NOMO-1 (cell line): ENCODE results near the gene DDX49.
"Not testable (repeated sequence)": the region's sequence is repeated elsewhere in the genome, so short reads cannot be mapped to it uniquely, and the experiment has no call there.

ENCODE experiments used
- DNase-seq, 2 experiments: peaks; one replicate each; lab custom pipeline; 2025; ENCODE audit not compliant: unreplicated experiment in 2 of 2; lab: John Stamatoyannopoulos, UW

The DDX49 gene

DNA sequence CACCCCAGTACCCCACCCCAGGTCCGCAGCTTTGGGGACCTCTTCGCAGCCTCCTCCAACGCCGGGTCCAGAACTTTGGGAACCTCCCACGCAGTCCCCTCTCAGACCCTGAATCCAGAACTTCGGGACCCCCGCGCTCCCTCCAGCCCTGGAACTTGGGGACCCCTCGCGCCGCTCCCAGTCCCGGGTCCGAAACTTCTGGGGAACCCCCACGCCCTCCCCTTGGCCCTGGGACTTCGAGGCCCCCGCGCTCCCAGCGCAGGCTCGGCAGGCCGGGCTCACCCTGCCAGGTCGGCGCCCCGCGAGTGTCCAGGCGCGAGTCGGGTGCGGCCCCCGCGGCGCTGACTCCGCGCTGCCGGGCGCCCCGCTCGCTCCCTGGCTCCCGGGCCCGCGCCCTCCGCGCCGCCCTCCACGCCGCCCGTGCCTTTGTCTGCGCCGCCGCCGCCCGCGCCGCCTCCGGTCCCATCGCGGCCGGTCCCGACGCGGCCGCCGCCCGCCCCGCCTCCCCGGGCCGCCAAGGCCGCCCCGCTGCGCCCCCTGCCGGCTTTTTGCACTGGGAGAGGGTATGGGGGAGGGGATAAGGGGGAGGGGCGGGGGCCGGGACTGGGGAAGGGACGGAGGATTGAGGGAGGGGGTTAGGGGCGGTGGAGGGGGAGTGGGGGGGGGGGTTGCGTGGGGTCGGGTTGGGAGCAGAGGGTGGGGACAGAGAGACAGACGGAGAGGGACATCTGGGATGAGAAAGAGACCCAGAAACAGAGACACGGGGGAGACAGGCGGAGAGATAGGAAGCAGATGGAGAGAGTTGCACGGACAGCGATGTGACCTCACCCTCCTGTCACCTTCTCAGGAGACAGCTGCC, 21.5 kb downstream of the DDX49 start, which contains the start of gene HOMER3:
Gene HOMER3, minus strand, starts transcription at position 449 of the 859 bp plus-strand sequence. CDS start 2,235 bp downstream, outside the sequence.
- peak; percentile 78 for DNase-seq

DNA sequence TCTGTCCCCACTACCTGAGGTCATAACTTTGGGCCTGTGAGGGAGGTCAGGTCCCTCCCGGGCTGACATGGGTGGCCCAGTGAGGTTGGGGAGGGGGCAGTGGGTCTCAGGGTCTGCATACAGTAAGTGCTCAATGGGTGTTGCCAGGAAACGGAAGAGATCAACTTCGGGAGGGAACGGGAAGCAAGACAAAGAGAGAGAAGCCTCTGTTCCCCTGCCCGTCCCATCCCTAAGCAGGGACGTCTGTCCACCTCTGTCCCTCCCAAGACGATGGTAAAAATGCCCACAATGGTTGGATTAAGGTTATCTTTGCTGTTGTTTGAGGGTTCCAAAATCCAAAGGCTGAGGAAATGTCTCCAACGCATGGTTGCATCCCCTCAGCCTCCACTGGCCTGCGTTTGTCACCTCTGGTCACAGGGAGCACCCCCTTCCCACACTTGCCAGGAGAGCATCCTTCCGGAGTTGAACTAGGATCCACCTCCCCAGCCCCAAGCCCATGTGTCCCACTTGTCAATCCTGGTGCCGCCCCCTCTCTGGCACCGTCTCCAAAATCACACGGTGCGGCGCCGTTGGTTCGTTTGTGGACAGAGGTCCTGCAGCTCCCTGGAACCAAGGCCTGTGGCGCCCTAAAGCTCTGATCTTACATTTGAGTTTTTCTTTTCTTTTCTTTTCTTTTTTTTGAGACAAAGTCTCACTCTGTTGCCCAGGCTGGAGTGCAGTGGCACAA, 22.3 kb downstream of the DDX49 start:
- no peak for DNase-seq

DNA sequence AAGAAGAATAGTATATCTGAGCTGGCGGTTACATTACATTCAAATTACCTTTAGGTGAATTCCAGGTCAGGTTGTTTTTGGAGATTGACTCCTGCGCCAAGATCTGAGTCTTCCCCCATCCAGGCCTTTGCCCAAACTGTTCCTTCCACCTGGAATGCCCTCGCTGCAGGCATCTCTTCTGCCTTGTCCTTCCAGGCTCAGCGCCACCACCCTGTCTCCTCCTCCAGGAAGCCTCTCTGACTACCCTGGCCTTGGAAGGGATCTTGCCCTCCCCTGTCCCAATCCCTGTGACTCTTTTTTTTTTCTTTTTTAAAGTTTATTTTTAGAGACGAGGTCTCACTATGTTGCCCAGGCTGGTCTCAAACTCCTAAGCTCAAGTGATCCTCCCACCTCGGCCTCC, 23.2 kb downstream of the DDX49 start:
- DNase-seq, result no peak

DNA sequence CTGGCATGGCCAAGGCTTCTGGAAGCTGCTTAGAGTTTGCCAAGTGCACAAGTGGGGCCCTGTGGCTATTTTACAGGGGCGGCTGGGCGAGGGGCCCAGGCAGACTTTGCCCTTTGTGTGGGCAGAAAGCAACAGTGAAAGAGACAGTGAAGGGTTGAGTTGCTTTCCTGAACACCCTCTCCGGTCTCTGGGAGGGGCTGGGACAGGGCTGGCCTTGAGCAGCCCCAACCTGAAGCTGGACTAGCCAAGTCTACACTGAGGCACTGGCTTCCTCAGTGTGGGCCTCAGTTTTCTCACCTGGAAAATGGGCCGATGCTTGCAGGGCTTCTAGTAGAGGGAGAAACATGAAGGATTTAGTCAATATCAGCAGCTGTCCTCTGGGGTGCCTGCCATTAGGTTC, 23.9 kb downstream of the DDX49 start:
- DNase-seq, result no peak

DNA sequence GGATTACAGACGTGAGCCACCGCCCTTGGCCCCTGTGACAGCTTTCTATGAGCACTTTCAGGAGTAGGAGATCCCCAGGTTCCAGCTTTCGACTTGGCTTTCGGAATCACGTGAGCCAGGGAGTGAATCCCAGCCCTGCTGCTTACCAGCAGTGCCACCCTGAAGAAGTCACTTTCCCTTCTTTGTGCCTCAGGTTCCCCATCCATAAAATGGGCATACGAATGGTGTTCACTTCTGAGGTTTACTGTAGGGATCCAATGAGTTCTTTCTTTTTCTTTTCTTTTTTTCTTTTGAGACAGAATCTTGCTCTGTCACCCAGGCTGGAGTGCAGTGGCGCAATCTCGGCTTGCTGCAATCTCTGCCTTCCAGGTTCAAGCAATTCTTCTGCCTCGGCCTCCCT, 25.8 kb downstream of the DDX49 start:
- no peak for DNase-seq

DNA sequence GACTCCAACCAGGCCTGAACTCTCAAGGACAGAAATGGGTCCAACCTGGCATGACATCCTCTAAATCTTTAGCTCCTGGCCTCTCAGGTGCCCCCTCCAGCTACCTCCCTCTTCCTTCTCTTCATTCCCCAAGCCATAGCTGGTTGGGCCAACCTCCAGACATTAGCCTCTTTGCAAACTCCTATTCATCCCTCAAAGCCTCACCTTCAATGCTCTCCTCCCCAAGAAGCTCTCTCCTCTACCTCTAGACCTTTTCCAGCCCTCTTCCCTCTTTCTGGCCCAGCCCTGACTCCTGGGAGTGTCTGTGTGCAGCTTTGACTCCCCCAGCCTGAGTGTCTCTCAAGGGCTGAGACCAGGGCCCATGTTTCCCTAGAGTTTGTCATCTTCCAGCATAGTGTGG, 26.8 kb downstream of the DDX49 start:
- no peak for DNase-seq

DNA sequence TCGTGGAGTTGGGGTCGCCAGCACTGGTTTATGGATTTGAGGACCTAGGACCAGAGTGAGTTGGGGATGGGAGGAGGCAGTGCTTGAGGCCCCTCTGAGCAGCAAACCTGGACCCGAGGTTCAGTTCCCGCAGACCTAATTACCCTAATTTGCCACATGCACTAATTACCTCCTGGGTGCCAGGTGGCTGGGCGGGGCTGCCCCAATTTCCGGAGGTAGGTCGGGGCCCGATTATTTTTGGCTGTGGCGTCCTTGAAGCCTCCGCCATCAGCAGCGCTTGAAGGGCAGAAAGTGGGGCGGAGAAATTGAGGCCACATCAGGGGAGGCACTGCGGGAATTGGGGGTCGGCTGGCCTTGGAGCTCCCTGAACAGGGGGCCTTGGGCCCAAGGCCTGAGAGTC, 27.4 kb downstream of the DDX49 start:
- no peak for DNase-seq

DNA sequence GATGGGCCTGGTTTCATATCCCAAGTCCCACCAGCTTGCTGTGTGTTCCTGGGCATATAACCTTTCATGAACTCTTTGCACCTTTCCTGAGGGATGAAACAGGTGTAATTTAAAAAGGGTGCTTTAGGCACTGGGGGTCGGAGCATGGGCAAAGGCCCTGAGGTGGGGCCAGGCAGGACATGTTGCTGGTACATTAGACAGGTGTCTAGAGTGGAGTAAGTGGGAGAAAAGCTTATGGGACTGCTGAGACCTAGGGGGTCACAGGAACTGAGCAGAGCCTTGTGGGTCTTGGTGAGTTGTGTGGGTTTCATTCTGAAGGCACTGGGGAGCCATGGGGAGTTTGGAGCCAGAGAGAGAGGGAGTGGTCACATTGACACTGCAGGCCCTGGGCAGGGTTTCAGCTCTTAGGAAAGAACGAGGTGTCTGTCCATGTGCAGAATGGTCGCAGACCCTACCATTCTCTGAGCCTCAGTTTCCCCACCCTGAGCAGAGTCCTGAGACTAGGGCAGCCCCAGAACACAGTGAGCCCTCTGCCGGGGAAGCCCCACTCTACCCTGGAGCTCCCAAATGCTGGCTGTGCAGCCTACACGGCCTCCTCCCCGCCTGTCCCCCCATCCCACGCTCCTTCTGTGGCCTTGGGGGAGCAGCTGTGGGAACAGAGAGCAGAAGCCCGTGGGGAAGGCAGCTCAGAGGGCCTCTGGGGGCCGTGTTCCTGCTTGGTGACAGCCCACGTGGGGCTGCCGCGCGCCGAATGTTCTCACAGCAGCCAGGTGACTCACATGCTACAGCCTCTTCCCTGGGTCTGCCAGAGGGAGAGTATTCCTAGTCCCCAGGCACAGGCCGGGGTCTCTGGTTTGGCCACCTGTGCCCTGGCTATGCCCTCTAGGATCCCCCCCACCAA, 28.8 kb downstream of the DDX49 start:
- DNase-seq, result no peak

DNA sequence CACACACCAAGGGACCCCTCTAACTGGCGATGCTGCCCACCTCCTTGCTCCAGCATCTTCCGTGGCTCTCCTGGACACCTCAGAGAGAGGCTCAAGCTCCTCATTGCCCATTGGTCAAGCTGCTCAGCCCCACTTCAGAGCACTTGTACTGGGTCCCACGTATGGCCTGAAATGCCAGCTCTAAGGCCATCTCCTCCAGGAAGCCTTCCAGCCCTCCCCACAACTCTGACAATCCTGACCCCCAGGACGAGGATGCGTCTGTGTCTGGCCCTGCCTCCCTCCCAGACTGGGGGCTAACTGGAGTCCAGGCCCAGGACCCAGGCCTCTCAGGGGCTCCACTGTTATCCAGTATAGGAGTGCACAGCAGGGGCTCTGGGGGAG, 29.5 kb downstream of the DDX49 start:
- DNase-seq, result no peak

DNA sequence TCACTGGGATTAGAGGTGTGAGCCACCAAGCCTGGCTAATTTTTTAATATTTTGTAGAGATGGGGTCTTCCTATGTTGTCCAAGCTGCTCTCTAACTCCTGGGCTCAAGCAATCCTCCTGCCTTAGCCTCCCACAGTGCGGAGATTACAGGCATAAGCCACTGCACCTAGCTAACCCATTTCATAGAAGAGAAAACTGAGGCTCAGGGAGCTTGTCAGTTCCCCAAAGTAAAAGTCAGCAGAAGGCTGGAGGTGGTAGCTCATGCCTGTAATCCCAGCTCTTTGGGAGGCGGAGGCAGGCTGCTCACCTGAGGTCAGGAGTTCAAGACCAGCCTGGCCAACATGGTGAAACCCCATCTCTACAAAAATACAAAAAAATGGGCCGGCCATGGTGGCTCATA, 30.3 kb downstream of the DDX49 start:
- DNase-seq, result no peak

DNA sequence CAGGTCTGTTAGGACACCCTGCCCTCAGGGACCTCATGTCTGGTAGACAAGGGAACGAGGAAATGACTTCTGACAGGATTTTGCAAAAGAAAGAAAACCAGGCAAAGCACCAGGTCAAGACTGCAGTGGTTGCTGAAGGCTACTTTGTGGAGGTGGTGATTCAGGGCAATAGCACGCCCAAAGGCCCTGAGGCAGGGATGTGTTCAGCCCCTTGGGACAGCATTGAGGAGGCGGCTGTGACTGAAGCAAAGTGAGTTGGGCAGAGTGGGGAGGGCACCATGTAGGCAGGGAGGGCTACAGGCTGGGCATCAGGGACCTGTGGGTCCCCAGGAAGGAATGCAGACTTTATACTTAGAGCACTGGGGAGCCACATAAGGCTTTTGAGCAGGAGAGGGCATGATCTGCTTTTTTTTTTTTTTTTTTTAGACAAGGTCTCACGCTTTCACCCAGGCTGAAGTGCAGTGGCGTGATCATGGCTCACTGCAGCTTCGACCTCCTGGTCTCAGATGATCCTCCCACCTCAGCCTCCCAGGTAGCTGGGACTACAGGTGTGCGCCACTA, 32.3 kb downstream of the DDX49 start:
- DNase-seq, result no peak

DNA sequence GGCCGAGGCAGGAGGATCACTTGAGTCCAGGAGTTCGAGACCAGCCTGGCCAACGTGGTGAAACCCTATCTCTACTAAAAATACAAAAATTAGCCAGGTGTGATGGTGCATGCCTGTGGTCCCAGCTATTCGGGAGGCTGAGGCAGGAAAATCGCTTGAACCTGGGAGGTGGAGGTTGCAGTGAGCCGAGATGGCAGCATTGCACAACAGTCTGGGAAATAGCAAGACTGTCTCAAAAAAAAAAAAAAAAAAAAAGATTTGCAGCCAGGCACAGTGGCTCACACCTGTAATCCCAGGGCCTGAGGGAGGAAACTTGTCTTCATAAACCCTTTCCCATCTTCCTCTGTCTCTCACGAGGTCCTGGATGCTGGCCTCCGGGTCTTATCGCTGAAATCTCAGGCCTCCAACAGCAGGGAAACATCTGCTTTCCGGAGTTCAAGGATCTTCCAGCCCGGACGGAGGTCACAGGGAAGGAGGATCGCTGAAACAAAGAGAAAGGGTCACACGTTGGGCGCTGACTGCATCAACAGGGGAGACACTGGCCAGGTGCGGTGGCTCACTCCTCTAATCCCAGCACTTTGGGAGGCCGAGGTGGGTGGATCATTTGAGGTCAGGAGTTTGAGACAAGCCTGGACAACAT, 33.0 kb downstream of the DDX49 start:
- not testable (repeated sequence) for DNase-seq

DNA sequence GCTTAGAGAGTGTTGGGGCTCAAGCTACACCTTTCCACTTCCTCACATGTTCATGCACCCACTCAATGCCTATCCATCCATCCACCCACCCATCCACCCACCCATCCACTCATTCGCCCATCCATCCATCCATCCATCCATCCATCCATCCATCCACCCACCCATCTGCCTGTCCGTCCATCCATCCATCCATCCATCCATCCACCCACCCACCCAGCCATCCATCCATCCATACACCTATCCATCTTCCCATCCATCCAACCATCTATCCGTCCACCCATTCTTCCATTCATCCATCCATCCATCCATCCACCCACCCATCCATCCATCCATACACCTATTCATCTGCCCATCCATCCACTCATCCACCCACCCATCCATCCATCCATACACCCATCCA, 34.6 kb downstream of the DDX49 start:
- no peak for DNase-seq

DNA sequence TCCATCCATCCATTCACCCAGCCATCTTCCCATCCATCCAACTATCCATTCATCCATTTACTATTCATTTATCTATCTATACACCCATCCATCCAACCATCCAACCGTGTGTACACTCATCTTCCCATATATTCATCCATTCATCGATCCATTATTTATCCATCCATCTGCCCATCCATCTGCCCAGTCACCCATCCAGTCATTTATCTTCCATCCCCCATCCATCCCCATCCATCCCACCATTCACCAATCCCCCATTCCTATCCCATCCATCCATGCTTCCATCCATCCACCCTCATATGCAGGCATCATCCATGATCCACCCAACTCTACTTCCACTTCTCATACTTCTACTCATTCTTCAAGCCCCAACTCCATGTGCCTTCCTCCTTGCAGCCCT, 35.5 kb downstream of the DDX49 start:
- no peak for DNase-seq

DNA sequence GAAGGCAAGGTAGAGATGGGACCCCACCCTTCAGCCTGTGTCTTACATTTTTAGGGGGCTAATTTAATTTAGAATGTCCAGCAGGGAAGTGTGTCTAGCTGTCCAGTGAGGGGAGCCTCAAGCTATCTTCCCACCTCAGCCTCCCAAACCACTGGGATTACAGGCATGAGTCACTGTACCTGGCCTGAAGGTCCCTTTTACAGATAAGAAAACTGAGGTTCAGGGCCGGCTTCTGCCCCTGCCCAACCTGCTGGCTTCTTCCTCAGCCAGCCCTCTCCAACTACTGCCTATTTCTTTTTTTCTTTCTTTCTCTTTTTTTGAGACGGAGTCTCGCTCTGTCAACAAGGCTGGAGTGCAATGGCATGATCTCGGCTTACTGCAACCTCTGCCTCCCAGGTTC, 40.9 kb downstream of the DDX49 start:
- DNase-seq, result no peak

DNA sequence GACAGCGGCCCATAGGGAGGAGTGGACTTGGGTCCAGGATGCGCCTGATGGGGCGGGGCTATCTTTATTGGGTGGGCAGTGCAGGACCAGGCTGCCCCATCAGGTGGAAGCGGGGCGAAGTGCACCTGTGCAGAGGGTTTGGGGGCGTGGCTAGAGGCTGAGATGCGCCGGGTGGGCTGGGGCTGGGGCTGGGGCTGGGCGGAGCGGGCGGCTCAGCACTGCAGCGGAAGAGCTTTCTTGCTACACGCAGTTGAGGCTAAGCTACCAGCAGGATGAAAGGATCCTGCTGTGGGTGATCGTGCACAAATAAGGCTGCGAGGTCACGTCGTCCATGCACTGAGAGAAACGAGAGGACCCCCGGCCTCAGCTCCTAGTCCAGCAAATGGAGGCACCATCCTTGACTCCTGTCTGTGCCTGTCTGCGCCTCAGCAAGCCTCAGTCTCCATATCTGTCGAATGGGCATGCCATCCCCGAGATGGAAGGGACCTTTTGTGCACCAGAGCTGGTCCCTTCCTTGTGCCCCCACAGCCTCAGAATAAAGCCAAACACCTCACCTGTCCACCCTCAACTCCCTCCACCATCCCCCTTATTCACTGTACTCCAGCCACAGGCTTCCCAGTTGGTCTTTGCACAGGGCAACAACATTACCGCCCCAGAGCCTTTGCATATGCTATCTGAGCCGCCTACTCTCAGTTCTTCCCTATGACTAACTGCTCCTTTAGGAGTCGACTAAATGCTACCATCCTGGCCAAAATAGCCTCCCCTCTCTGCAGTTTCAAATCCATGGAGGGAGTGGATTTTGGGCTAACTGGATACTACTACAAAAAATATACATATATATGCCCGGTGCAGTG, 42.5 kb downstream of the DDX49 start:
- no peak for DNase-seq

DNA sequence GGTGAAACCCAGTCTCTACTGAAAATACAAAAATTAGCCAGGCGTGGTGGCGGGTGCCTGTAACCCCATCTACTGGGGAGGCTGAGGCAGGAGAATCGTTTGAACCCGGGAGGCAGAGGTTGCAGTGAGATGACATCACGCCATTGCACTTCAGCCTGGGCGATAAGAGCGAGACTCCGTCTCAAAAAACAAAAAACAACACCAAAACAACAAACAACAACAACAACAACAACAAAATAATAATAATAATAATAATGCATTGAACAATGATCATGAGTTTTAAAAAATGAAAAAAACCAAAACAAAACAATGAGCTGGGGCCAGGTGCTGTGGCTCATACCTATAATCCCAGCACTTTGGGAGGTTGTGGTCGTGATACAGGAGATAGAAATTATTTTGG, 44.6 kb downstream of the DDX49 start:
- no peak for DNase-seq

DNA sequence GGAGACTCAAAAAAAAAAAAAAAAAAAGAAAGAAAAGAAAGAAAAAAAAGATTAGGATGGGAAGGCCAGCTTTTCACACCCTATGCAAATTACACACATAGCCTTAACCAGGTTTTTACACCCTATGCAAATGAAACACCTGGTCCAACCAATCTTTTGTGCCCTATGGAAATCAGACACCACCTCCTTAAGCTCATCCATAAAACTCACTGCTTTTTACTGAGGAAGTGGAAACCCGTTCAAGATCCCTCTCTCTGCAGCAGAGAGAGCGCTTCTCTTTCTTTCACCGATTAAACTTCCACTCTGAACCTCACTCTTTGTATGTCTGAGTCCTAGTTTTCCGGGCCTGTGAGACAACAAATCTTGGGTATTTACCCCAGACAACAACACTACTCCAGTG, 46.8 kb downstream of the DDX49 start:
- peak; percentile 49 to 61 for DNase-seq

DNA sequence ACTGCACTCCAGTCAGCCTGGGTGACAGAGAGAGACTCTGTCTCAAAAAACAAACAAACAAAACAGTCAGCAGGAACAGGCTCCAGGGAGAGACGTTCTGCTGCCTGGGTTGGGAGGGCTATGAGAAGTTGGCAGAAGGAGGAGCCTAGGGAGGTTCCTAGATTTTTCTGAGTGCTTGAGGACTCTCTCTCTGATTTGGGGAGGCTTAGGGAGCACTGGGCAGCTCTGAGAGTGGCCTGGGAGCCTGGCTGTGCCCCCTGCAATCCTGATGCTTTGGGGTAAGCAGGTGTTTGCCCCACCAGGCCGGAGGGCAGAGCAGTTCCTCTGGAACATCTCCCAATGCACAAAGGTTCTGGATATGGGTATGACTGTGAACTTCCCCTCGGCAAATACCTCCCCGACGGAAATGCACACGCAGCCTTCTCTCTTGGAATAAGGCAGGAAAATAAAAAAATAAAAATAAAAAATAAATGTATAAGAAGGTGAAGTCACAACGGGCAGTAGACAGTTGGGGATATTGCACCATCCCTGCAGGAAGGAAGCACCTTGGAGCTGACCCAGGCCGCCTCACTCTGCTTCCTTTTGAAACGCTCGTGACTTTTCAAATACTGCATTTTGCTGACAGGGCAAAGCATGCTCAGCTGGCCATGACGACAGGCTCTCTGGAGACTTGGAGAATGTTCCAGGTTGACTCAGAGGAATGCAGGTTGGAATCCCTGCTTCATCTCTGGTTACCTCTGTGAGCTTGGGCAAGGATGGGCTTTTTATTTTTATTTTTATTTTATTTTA, 48.0 kb downstream of the DDX49 start:
- peak; percentile 73 to 85 for DNase-seq
